IMR-90 (cell line): ENCODE data around the gene OR4K2. TPM values are rescaled to one million over a fixed set of nuclear protein-coding genes. Genes with fewer than 3 reads are reported as not detected.

Experiments used
- polyA plus RNA-seq, 3 experiments: library from polyadenylated mRNA; depleted of rRNA; stranded (reverse); fragments of >200 nt; gene quantifications; 2 replicates each; pipeline ENCODE4 v1.2.3, GENCODE V29; 2012; ENCODE audit warnings: low replicate concordance in 1 of 3
- total RNA-seq: library from RNA; depleted of rRNA; stranded (reverse); fragments of >200 nt; gene quantifications from 2 replicates; pipeline ENCODE4 v1.2.3, GENCODE V29; 2012; rRNA removed

The OR4K2 gene
- total and polyA plus RNA-seq, 2 of the 4 experiments (the other 2 are of a cell fraction), result not detected

Other genes with a start within 250 kb of the OR4K2 start
- not detected in 2 replicates for gene OR11H2, start 161.3 kb upstream of the OR4K2 start, total RNA-seq
- gene OR11H2, start 161.3 kb upstream of the OR4K2 start, polyA plus RNA-seq (2012; rRNA removed), result not detected in 2 replicates
- gene OR4Q3, start 131.6 kb upstream of the OR4K2 start, total RNA-seq, result not detected in 2 replicates
- gene OR4Q3, start 131.6 kb upstream of the OR4K2 start, polyA plus RNA-seq (2012; rRNA removed), result not detected in 2 replicates
- gene OR4M1, start 101.6 kb upstream of the OR4K2 start, total RNA-seq, result not detected in 2 replicates
- gene OR4M1, start 101.6 kb upstream of the OR4K2 start, polyA plus RNA-seq (2012; rRNA removed), result not detected in 2 replicates
- not detected in 2 replicates for gene OR4N2, start 71.4 kb upstream of the OR4K2 start, total RNA-seq
- not detected in 2 replicates for gene OR4N2, start 71.4 kb upstream of the OR4K2 start, polyA plus RNA-seq (2012; rRNA removed)
- gene OR4K5, start 45.5 kb downstream of the OR4K2 start, total RNA-seq, result not detected in 2 replicates
- gene OR4K5, start 45.5 kb downstream of the OR4K2 start, polyA plus RNA-seq (2012; rRNA removed), result not detected in 2 replicates
- gene OR4K1, start 55.8 kb downstream of the OR4K2 start, total RNA-seq, result not detected in 2 replicates
- not detected in 2 replicates for gene OR4K1, start 55.8 kb downstream of the OR4K2 start, polyA plus RNA-seq (2012; rRNA removed)
- gene OR4K15, start 100.4 kb downstream of the OR4K2 start, total RNA-seq, result not detected in 2 replicates
- not detected in 2 replicates for gene OR4K15, start 100.4 kb downstream of the OR4K2 start, polyA plus RNA-seq (2012; rRNA removed)
- not detected in 2 replicates for gene OR4Q2, start 127.0 kb downstream of the OR4K2 start, total RNA-seq
- gene OR4Q2, start 127.0 kb downstream of the OR4K2 start, polyA plus RNA-seq (2012; rRNA removed), result not detected in 2 replicates
- not detected in 2 replicates for gene OR4K14, start 144.2 kb downstream of the OR4K2 start, total RNA-seq
- gene OR4K14, start 144.2 kb downstream of the OR4K2 start, polyA plus RNA-seq (2012; rRNA removed), result not detected in 2 replicates
- gene OR4K13, start 160.9 kb downstream of the OR4K2 start, total RNA-seq, result not detected in 2 replicates
- not detected in 2 replicates for gene OR4K13, start 160.9 kb downstream of the OR4K2 start, polyA plus RNA-seq (2012; rRNA removed)
- not detected in 2 replicates for gene OR4L1, start 184.9 kb downstream of the OR4K2 start, total RNA-seq
- not detected in 2 replicates for gene OR4L1, start 184.9 kb downstream of the OR4K2 start, polyA plus RNA-seq (2012; rRNA removed)
- not detected in 2 replicates for gene OR4K17, start 235.6 kb downstream of the OR4K2 start, total RNA-seq
- not detected in 2 replicates for gene OR4K17, start 235.6 kb downstream of the OR4K2 start, polyA plus RNA-seq (2012; rRNA removed)